ENCODE measurements around the gene RBM12. TPM values are rescaled to one million over a fixed set of nuclear protein-coding genes. Genes with fewer than 3 reads are reported as not detected.
A peak's percentile ranks its signal among the peaks of the same experiment; 100 is the strongest.

The RBM12 gene
- total and polyA plus RNA-seq, 2 donors (not counting 3 experiments of a cell fraction or from before 2014, with no cell fraction given) = 98.0 to 121 TPM

DNA sequence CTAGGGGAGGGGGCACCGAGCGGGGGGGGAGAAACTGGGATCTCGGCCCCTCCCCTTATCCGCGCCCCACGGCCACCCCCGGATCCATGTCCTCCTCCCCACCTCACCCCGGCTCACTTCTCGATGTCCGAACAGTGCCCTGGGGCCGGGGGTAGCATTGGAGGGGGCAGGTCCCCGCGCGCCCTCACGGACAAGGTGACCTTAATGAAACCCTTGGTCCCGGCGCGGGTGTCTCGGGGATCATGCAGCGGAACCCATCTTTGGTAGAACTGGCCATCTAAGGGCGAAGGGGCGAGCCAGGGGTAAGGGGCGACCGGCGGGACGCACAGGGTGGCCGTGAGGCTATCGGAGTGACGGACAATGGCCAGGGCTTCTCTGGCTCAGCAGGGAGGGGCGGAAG, 62.7 kb downstream of the RBM12 start:
- dilution Hi-C loops (cut with MboI; ENCODE audit: extremely low pct_ligation_motif_present, low sequenced_read_pairs) = no loop called here
- intact Hi-C loops (cut with micrococcal nuclease) = loop anchor here (2.0 to 5.0 kb wide), 3 partner anchors 15 to 140 kb away; partner anchors contain the start of genes NFS1 and ROMO1
- H2AFZ ChIP-seq (ENCODE audit: low read depth, low read length) = peak overlapping the region; percentile 90

More for the DNA sequence above, 62.7 kb downstream of the RBM12 start:
- FAIRE-seq (no peak), DNase-seq (ENCODE audit: low read depth, low spot score) (no peak)
- ChIA-PET CTCF (interaction anchor here (0.8 to 2.1 kb wide), 9 partner anchors 9 to 352 kb away, joined by 3 to 28 read pairs (median 3); partner anchors contain the start of genes SCAND1 and SPAG4), POLR2A (no interaction called here)
- Histone ChIP-seq H3K9me3 (replicated peaks; ENCODE audit: control insufficient read depth, insufficient read depth, low read length) (no peaks in the 10 kb centered on the region), H3K27me3 (ENCODE audit: control insufficient read depth in 2 of 2, insufficient read depth in 2 of 2, low read length in 2 of 2) (peaks cover 13 to 15% of the 10 kb centered on the region in 2 experiments), H3K36me3 (ENCODE audit: control insufficient read depth in 2 of 2, extremely low read depth in 1 of 2, insufficient read depth in 2 of 2, low read length in 2 of 2) (no peaks in the 10 kb centered on the region), H4K20me1 (replicated peaks; ENCODE audit: control insufficient read depth, extremely low read depth, insufficient read depth, low read length) (no peaks in the 10 kb centered on the region), H3K27ac (ENCODE audit: insufficient read depth, low read depth, low read length) (no peak overlapping the region), H3K4me1 (ENCODE audit: control insufficient read depth, extremely low read depth, insufficient read depth, low read length) (peaks cover 8% of the 10 kb centered on the region), H3K79me2 (ENCODE audit: control insufficient read depth, insufficient read depth, low read length) (no peaks in the 10 kb centered on the region), H3K4me2 (ENCODE audit: insufficient read depth, low read length) (peak overlapping the region; percentile 71), H3K9me1 (replicated peaks; ENCODE audit: control insufficient read depth, extremely low read depth, insufficient read depth, low read length) (no peaks in the 10 kb centered on the region), H3K9ac (replicated peaks; ENCODE audit: extremely low read depth, insufficient read depth, low read length) (no peak overlapping the region), H3K4me3 (replicated peaks in 1 of 3; ENCODE audit: insufficient read depth in 1 of 3, low read depth in 1 of 3, low read length in 3 of 3) (peak overlapping the region in 1 of 3 experiments; percentile 1)
- no peak for TF ChIP-seq POLR2AphosphoS5 (IDR thresholded peaks at IDR 0.05; ENCODE audit: insufficient read depth, low read depth, low read length)
- no peak for TF ChIP-seq GATA2 (IDR thresholded peaks at IDR 0.05; ENCODE audit: insufficient read depth, insufficient read length, low read depth, low read length)
- TF ChIP-seq, protein P1, sequence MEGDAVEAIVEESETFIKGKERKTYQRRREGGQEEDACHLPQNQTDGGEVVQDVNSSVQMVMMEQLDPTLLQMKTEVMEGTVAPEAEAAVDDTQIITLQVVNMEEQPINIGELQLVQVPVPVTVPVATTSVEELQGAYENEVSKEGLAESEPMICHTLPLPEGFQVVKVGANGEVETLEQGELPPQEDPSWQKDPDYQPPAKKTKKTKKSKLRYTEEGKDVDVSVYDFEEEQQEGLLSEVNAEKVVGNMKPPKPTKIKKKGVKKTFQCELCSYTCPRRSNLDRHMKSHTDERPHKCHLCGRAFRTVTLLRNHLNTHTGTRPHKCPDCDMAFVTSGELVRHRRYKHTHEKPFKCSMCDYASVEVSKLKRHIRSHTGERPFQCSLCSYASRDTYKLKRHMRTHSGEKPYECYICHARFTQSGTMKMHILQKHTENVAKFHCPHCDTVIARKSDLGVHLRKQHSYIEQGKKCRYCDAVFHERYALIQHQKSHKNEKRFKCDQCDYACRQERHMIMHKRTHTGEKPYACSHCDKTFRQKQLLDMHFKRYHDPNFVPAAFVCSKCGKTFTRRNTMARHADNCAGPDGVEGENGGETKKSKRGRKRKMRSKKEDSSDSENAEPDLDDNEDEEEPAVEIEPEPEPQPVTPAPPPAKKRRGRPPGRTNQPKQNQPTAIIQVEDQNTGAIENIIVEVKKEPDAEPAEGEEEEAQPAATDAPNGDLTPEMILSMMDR (IDR thresholded peaks at IDR 0.05; ENCODE audit: extremely low read depth in 1 of 2, insufficient read depth in 1 of 2, low read depth in 1 of 2, low read length in 2 of 2) = no peak
- no peak for TF ChIP-seq MYC (IDR thresholded peaks at IDR 0.05; ENCODE audit: low read depth, low read length)
- no peak for TF ChIP-seq POLR2A (IDR thresholded peaks at IDR 0.05; ENCODE audit: low read depth, low read length)
- TF ChIP-seq EZH2 (IDR thresholded peaks at IDR 0.05; ENCODE audit: borderline replicate concordance, low read depth, low read length, severe bottlenecking) = no peak
- TF ChIP-seq, protein P2, sequence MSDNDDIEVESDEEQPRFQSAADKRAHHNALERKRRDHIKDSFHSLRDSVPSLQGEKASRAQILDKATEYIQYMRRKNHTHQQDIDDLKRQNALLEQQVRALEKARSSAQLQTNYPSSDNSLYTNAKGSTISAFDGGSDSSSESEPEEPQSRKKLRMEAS (IDR thresholded peaks at IDR 0.05; ENCODE audit: insufficient read depth, insufficient read length) = no peak
- TF ChIP-seq JUN (IDR thresholded peaks at IDR 0.05; ENCODE audit: borderline replicate concordance, insufficient read depth, insufficient read length, low read depth) = no peak
- TF ChIP-seq FOS (IDR thresholded peaks at IDR 0.05; ENCODE audit: borderline replicate concordance, insufficient read depth, low read length) = no peak
- BruUV-seq (replicated peaks) = no TSS peak

Data from endothelial cell of umbilical vein (primary cell).